Body of pancreas (tissue), 4 donors: ENCODE measurements around the gene ZNF281. TPM values are rescaled to one million over a fixed set of nuclear protein-coding genes. Genes with fewer than 3 reads are reported as not detected.

ENCODE experiments used
- ATAC-seq: fragments of 150-250 bp; one replicate; pipeline ENCODE4 v1.9.1; 2016
- DNase-seq, 4 donors: peaks; one replicate each; pipeline ENCODE4 v3.0.0-alpha.2; 2019
- H3K27ac ChIP-seq, 4 donors: fragments of 200-600 bp; sonication (generic); 1 replicate in 3 of 4; 2 replicates in 1 of 4; pipeline versions ENCODE4 v1.5.1 to v1.6.1; 2016 to 2019; ENCODE audit warnings: mild to moderate bottlenecking in 1 of 4, mixed read lengths in 1 of 4, moderate library complexity in 1 of 4
- H3K27me3 ChIP-seq, 2 donors: fragments of 200-600 bp; sonication (generic); one replicate each; pipeline ENCODE4 v1.6.0; 2016; ENCODE audit warnings: mild to moderate bottlenecking in 1 of 2
- H3K36me3 ChIP-seq, 2 donors: fragments of 200-600 bp; sonication (generic); replicated peaks in 1 of 2; 2 replicates each; pipeline ENCODE4 v1.5.1; 2016; ENCODE audit warnings: low read depth in 2 of 2; ENCODE audit not compliant: insufficient read depth in 1 of 2
- H3K4me1 ChIP-seq: fragments of 200-600 bp; sonication (generic); one replicate; pipeline ENCODE4 v1.6.0; 2016
- H3K4me3 ChIP-seq, 2 donors: fragments of 200-600 bp; sonication (generic); 1 replicate in 1 of 2; 2 replicates in 1 of 2; pipeline ENCODE4 v1.5.1; 2016 to 2019
- H3K9me3 ChIP-seq, 3 donors: fragments of 200-600 bp; sonication (generic); 1 replicate in 2 of 3; 2 replicates in 1 of 3; pipeline ENCODE4 v1.5.1; 2016
- CTCF ChIP-seq, 7 experiments: fragments of 450-650 bp in 4 of 7; fragments of 200-600 bp in 3 of 7; sonication (generic) in 3 of 7; IDR thresholded peaks; one replicate each; pipeline ENCODE4 v1.5.1; 2016 to 2019; ENCODE audit warnings: antibody characterized with exemption in 7 of 7
- POLR2A ChIP-seq, 3 donors: fragments of 450-650 bp; IDR thresholded peaks; one replicate each; pipeline ENCODE4 v1.6.1; 2016; ENCODE audit warnings: antibody characterized with exemption in 3 of 3, mild to moderate bottlenecking in 2 of 3
- WGBS, 2 donors: methylation state at CpG; one replicate each; pipeline ENCODE4 v1.1.5; 2017; 5-methylcytosine and 5-hydroxymethylcytosine counted together
- intact Hi-C: fragments of 100-400 bp; cut with DNase I; formaldehyde crosslinking; loops from one replicate; pipeline ENCODE4 v1.15.1; 2023
- total RNA-seq, 2 donors: library from RNA; depleted of rRNA; stranded (reverse); fragments of >200 nt; gene quantifications; one replicate each; pipeline ENCODE4 v1.1.0, GENCODE V29; 2016

ZNF281 gene
- total RNA-seq, 2 donors from 2014 or later = 6.5 to 7.9 TPM

- Histone ChIP-seq H3K27me3 (no peaks in the 10 kb centered on the region), H3K36me3 (no peaks in the 10 kb centered on the region), H3K4me1 (no peaks in the 10 kb centered on the region), H3K27ac (no peak overlapping the region), H3K9me3 (no peaks in the 10 kb centered on the region), H3K4me3 (no peak overlapping the region)
- WGBS, 2 donors = 79 to 80% methylated on average over 8 of the region's 8 CpGs
- TF ChIP-seq CTCF (IDR thresholded peaks at IDR 0.05) (no peak), POLR2A (IDR thresholded peaks at IDR 0.05) (no peak)
- intact Hi-C loops = no loop called here
- DNase-seq = no peak
- no peak for ATAC-seq
Measured at GRCh38 chr1:200452850-200453552, 43.2 kb upstream of the ZNF281 start.

- intact Hi-C loops = no loop called here
Measured at GRCh38 chr1:200448034-200448762, 38.4 kb upstream of the ZNF281 start.

GRCh38 chr1:200445213-200445612 is 35.4 kb upstream of the ZNF281 start:
- no peaks in the 10 kb centered on the region for H3K4me1 ChIP-seq
- 92 to 94% methylated on average over 1 of the region's 1 CpG for WGBS, 2 donors
- H3K27me3 ChIP-seq = no peaks in the 10 kb centered on the region
- H3K9me3 ChIP-seq = no peaks in the 10 kb centered on the region
- H3K27ac ChIP-seq = no peak overlapping the region
- DNase-seq = no peak
- no peaks in the 10 kb centered on the region for H3K36me3 ChIP-seq
- no peak overlapping the region for H3K4me3 ChIP-seq
- intact Hi-C loops = no loop called here
- TF ChIP-seq CTCF (IDR thresholded peaks at IDR 0.05) (no peak), POLR2A (IDR thresholded peaks at IDR 0.05) (no peak)
- no peak for ATAC-seq

More at GRCh38 chr1:200448034-200448762, 38.4 kb upstream of the ZNF281 start:
- WGBS, 2 donors = 88 to 90% methylated on average over 6 of the region's 6 CpGs
- TF ChIP-seq POLR2A (IDR thresholded peaks at IDR 0.05) (no peak), CTCF (IDR thresholded peaks at IDR 0.05) (no peak)
- DNase-seq = no peak
- no peak overlapping the region for H3K27ac ChIP-seq
- H3K4me1 ChIP-seq = no peaks in the 10 kb centered on the region
- no peaks in the 10 kb centered on the region for H3K36me3 ChIP-seq
- no peak for ATAC-seq
- no peak overlapping the region for H3K4me3 ChIP-seq
- no peaks in the 10 kb centered on the region for H3K27me3 ChIP-seq
- H3K9me3 ChIP-seq = no peaks in the 10 kb centered on the region

- intact Hi-C loops = no loop called here
- TF ChIP-seq POLR2A (IDR thresholded peaks at IDR 0.05) (no peak), CTCF (IDR thresholded peaks at IDR 0.05) (no peak)
- ATAC-seq = no peak
- Histone ChIP-seq H3K27me3 (no peaks in the 10 kb centered on the region), H3K36me3 (no peaks in the 10 kb centered on the region), H3K9me3 (no peaks in the 10 kb centered on the region), H3K4me1 (no peaks in the 10 kb centered on the region), H3K27ac (no peak overlapping the region), H3K4me3 (no peak overlapping the region)
- no peak for DNase-seq
- 89 to 92% methylated on average over 4 of the region's 4 CpGs for WGBS, 2 donors
Measured at GRCh38 chr1:200444478-200444877, 34.6 kb upstream of the ZNF281 start.
